Superior temporal gyrus (tissue), 1 donor: ENCODE measurements around the gene ARHGEF28.
A peak's percentile ranks its signal among the peaks of the same experiment; 100 is the strongest.

Experiments used
- DNase-seq: peaks from one replicate; pipeline ENCODE4 v3.0.0-alpha.2; 2016; ENCODE audit errors: extremely low spot score

The ARHGEF28 gene, protein sequence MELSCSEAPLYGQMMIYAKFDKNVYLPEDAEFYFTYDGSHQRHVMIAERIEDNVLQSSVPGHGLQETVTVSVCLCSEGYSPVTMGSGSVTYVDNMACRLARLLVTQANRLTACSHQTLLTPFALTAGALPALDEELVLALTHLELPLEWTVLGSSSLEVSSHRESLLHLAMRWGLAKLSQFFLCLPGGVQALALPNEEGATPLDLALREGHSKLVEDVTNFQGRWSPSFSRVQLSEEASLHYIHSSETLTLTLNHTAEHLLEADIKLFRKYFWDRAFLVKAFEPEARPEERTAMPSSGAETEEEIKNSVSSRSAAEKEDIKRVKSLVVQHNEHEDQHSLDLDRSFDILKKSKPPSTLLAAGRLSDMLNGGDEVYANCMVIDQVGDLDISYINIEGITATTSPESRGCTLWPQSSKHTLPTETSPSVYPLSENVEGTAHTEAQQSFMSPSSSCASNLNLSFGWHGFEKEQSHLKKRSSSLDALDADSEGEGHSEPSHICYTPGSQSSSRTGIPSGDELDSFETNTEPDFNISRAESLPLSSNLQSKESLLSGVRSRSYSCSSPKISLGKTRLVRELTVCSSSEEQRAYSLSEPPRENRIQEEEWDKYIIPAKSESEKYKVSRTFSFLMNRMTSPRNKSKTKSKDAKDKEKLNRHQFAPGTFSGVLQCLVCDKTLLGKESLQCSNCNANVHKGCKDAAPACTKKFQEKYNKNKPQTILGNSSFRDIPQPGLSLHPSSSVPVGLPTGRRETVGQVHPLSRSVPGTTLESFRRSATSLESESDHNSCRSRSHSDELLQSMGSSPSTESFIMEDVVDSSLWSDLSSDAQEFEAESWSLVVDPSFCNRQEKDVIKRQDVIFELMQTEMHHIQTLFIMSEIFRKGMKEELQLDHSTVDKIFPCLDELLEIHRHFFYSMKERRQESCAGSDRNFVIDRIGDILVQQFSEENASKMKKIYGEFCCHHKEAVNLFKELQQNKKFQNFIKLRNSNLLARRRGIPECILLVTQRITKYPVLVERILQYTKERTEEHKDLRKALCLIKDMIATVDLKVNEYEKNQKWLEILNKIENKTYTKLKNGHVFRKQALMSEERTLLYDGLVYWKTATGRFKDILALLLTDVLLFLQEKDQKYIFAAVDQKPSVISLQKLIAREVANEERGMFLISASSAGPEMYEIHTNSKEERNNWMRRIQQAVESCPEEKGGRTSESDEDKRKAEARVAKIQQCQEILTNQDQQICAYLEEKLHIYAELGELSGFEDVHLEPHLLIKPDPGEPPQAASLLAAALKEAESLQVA (N-terminal part only)

DNA sequence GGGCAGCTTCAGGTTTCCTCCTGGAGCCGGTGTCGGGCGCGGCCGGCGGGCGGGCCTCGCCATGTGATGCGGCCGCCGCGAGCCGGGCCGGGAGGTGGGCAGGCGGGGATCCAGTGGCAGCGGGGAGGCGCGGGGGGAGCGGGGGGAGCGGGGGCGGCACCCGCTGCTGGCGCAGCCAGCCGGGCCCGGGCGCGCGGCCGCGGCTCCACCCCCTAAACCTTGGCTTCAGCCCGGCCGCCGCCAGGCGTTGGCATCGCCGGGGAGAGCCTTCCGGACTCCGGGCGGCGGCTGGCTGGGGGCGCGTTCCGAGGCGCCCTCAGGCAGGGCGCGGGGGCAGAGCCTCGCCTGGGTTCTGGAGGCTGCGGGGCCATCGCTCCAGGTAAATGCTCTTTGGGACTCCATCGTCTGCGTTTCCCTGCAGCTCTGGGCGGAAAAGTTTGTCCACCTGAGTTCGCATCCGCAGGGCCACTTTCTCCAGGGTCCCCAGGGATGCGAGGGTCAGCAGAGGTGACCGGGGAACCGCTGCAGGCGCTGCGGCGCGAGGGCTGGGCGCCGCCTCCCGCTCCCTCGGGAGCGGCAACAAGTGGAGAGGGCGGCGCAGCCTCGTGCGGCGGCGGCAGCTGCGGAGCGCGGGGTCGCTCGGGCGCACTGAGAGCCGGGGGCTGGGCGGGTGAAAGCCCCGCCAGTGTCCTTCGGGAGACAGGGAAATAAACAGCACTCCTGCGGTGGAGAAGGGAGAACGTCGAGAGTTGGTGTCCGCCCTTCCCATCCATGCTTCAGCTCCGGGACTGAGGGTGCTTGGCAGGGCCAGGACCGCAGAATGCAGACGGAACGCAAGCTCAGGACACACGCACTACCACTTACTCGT, at the start of gene ARHGEF28:
Gene ARHGEF28, plus strand, starts transcription at position 253 of the 868 bp plus-strand sequence. CDS start 58,656 bp downstream, outside the sequence.
- no peak for DNase-seq

DNA sequence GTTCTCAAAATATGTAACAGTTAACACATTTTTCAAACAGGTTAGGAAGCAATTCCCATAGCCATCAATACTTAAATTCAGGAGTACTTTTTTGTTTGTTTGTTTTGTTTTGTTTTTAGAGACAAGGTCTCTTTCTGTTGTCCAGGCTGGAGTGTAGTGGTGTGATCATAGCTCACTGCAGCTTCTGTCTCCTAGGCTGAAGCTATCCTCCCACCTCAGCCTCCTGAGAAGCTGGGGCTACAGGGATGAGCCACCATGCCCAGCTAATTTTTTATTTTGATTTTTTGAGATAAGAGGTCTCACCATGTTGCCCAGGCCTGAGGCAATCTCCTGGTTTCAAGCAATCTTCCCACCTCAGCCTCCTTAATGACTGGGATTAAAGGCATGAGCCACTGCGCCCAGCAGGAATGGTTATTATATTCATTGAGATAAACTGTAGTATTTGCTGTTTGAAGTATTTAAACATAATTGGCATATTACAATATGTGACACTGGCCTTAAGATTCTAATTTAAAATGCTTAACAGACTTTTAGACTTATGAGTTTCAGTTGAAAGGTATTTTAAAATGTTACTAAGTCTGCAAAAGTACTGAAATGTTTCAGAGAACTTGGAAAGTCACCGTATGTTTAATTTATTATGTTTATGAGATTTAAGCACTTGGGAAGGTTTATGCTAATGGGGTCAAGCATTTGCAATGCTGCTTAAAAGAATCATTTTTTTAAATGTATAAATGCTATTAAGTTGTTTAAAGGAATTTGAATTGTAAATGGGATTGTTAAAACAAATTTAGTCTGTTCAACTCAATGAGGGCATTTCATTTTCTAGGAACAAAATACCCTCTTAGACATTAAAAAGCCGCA, 43.5 kb upstream of the ARHGEF28 start:
- no peak for DNase-seq

DNA sequence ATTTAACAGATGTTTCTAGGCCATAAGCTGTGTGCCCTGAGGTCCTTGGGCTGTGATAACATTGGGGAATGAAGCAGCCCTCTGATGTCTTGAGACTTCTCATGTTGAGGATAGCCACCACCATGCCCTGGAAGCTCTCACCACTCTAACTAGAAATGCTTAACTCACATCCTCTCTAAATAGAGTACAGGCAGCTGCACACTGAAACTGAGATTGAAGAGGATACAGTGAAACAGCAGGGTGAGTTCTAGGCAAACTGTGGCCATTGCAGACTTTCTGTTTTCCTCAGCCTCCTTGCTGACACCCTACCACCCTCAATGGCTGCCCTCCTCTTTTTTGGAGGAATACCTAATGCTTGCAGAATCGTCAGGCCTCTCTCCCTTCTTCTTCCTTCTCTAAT, 38.1 kb upstream of the ARHGEF28 start:
- DNase-seq: no peak

DNA sequence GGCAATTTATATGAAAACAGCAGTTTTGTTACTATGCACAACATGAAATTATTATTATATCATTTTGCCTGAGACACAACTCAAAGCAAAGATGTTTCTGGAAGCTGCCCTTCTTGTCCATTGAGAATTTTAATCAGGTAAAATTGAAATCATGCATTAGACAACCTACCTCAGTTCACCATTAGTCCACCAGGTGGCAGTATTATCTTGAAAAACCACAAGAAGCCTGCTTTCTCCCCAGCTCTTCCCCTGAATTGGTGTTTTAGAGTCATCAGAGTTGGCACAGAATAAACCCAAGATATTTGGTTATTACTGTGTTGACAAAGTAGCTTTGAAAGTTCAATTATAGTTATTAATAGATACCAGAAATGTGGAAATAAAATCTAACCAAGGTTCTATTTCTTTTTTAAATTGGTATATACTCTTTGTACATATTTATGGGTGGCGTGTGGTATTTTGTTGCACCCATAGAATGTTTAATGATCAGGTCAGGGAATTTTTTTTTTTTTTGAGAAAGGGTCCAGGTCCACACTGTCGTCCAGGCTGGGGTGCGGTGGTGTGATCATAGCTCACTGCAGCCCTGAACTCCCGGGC, 34.8 kb upstream of the ARHGEF28 start:
- DNase-seq: peak; percentile 92

DNA sequence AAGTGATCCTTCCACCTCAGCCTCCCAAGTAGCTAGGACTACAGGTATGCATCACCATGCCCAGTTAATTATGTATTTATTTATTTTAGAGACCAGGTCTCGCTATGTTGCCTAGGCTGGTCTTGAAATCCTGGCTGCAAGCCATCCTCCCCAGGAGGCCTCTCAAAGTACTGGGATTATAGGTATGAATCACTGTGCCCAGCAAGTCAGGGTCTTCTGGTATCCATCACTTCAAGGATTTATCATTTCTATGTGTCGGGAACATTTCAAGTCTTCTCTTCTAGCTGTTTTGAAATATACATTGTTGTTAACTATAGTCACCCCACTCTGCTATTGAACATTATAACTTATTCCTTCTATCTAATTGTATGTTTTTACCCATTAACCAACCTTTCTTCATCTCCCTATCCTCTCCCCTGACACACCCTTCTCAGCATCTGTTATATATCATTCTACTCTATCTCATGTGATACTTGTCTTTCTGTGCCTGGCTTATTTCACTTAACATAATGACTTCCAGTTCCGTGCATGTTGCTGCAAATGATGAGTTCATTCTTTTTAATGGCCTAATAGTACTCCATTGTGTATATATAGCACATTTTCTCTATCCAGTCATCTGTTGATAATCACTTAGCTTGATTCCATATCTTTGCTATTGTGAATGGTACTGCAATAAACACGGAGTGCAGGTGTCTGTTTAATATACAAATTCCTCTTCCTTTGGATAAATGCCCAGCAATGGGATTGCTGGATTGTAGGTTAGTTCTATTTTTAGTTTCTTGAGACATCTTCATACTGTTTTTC, 34.1 kb upstream of the ARHGEF28 start:
- DNase-seq: no peak

DNA sequence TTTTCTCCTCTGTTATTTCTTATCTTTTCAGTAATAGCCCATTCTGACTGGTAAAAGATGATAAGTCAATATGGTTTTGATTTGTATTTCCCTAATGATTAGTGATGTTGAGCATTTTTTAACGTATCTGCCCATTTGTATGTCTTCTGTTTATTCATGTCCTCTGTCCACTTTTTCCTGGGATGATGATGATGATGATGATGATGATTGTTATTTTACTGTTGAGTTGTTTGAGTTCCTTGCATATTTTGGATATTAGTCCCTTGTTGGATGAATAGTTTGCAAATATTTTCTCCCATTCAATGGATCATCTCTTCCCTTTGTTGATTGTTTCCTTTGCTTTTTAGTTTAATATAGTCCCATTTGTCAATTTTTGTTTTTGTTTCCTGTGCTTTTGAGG, 33.4 kb upstream of the ARHGEF28 start:
- no peak for DNase-seq

DNA sequence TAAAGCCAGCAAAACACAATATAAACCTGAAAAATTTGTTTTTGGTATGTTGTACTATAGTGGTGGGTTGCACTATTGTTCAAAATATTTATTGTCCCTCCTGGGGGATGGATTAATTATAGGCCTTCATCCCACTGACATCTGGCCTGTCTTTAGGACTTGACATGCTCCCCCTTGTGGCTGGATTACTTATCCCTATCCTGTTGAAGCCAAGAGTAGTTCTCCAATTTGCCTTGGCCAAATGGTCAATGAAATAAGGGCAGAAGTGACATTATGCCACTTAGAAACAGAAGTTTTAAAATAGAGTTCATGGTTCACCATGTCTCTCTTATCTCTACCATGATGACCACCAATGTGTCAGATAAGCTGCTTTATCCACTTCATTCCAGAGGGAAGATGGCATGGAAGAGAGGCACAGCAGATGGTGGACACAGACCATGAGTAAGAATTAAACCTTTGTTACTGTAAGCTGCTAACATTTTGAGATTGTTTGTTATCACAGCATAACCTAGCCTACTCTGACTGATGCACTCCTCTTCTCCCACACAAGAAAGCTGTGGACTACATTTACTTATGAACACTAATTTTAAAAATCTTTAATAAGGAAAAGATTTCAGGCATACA, 29.2 kb upstream of the ARHGEF28 start:
- no peak for DNase-seq

DNA sequence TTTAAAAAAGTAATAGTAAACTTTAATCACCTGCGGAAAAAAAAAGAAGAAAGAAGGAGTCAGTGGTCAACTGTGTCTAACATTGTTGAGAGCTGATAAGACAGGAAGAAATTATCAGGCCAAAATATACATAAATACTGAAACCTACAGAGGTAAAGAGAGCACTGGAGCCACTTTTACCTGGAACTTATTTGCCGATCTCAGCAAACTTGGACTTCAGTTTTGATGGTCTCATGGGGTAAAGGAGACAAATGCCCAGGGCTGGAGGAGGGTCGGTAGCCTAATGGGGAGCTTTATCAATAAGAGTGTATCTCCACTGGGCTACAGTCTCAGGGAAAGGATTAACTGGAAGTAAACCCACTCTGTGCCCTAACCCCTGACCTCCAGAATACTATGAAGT, 26.6 kb upstream of the ARHGEF28 start:
- no peak for DNase-seq

DNA sequence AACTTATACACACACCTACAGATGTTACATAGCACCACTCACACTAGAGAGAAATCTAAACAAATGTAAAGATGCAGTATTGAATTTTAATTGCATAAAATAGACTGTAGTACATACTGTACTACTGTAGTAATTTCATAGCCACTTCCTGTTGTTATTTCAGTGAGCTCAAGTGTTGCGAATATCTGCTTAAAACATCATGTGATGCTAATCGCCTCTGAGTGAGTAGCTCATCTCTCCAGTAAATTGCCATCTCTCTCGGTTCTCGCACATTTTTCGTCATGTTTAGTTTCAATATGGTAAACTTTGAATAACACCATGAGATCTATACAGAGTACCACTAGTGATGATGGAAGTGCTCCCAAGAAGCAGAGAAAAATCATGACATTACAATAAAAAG, 22.0 kb upstream of the ARHGEF28 start:
- no peak for DNase-seq

DNA sequence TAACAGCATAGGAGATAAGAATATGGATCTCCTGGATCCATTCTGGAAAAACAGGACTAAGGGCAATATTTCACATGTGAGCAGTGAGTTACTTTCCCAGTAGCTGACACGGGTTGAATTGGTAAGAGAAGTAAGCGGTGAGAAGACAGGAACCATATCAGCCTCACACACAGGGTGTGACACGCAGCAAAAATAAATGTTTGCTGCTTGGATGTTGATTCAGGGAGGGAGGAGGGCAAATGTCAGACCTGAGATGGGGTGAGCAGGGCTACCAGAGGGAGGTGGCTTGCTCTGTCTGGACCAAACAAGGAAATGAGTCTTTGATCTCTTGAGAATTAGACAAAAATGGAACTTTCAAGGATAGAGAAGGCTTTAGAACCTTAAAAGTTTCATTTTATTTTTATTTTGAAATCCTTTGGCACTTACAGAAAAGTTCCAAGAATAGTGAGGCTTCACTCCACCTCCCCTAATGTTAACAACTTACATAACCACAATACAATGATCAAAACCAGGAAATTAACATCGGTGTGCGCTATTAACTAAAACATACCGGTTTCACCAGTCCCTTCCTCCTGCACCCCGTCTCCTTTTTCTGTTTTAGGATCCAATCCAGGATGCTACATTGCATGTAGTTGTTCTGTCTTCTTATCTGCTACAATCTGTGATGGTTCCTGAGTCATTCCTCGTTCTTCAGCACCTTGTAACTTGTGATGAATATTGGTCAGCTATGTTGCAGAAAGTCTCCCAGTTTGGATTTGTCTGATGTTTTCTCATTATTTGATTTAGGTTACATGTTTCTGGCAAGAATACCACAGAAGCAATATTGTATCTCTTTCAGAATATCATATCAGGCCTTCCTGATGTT, 20.5 kb upstream of the ARHGEF28 start:
- no peak for DNase-seq

DNA sequence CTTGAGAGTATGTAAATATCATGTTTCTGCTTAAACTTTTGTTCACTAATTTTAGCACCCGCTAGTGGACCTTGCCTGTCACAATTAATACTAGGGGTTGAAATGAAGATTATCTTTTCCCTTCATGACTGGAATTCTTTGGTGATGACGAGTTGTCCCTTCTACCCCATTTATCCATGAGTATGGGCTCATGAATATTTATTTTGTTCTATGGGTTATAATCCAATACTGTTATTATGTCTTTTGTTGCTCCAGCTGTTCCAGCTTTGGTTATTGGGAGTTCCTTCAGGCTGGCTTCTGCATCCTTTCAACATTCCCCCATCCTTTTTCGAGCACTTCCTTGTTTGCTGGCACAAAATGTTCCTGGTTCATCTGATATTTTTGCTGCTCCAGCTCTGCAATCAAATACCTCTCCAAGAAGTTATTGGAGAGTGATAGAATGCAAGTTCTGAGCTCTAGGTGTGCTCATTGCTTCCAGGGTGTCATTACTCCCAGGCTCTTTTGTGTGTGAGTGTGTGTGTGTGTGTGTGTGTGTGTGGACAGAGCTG, 19.7 kb upstream of the ARHGEF28 start:
- DNase-seq: no peak

DNA sequence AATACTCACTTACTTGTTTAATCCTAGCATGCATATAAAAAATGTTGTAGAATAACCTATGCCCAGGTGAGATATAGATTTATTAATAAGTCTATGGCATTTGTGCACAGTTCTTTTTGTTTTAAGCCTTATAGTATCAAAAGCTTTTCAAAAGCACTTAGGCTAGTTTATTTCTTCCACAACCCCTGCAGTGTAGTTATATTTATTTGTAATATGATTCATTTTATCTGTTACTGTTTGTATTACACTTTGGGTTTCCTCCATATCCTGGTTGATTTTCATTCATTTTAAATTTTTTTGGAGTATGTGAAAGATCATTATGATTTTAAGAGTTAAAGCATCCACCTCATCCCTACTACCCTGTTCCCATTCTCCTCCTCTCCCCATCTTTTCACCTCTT, 18.8 kb upstream of the ARHGEF28 start:
- no peak for DNase-seq

DNA sequence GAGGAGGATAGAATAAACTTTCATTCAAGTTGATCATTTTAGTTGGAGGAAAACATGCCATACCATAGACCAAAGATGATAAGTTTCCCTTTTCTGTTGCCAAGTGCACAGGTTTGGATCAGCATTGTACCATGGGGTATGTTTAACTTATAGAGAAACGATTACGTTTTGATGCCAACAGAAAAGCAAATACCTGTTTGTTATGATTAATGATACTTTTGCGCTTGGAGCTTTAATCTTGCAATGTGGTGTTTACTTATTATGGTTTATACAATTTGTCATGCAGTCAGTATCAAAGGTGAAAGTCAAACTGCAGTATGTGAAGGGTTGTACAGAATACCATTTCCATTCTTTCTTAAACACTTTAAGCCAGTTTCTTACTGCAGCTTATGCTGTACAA, 13.2 kb upstream of the ARHGEF28 start:
- DNase-seq: no peak

DNA sequence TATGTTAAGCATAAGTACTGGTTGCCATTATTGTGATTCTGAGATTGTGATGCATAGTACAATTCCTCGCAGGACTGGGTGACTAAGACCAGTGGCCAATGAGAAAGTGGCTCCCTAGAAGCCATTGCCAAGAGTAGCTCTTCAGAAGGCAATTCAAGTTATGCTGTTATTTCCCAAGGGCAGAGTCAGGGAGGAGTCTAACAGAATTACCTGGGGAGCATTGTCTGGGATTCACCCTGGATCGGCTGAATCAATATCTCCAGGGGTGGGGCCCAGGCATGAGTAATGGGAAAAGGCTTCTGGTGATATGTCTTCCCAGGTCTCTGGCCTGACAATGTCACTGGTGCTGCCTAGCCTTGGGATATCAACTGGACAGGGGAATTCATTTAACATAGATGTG, 10.9 kb upstream of the ARHGEF28 start:
- no peak for DNase-seq

DNA sequence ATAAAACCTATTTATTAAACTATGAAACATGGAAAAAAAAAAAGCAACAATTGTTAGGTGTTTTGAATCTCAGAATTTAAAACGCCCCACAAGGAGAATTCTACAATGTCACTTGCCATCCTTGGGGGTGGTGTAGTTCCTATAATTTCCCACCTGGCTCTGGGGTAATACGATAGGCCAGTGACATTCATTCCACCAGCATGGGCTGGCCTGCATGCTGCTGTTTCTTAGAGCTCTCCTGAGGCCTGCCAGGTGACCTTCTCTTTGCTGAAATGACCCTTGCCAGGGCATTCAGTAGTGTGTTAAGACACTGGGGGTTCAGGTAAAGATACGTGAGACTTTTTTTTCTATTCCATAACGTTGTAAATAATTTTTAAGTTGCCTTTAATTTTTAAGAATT, 10.0 kb upstream of the ARHGEF28 start:
- no peak for DNase-seq

DNA sequence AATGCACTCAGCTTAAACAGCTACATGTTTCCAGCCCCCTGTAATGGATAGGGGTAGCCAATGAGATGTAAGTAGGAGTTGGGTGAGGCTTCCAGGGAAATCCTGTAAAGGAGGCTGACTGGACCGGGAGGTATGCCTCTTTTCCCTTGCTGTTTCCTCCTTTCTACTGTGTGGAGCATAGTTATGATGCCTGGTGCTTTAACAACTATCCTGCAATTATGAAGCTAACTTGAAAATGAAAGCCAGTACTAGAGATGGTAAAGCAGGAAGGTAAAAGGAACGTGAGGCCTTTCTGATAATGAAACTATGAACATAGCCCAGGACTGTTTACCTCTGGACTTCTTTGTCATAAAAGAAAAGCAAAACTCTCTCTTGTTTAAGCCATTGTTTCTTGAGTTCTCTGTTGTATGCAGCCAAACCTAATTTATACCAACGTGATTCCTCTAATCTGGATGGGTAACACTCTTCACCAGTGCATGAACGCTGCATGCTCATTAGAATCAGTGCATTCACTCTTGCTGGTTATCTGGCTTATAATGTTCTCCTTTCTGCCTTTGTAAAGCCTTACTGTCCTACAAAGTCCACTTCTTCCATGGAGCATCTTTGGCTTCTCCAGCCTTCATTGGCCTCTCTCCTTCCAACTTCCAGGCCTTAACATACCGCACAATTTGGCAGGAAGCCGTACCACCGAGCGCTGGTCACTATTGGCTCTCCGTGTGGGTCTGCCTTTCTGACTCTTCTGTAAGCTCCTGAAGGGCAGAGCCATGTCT, 8.3 kb upstream of the ARHGEF28 start:
- no peak for DNase-seq
